Stimulated activated CD4-positive, alpha-beta T cell treated with anti-CD3 and anti-CD28 coated beads, Interleukin-2, amount 100 ng/mL, for 48 hours (primary cell): ENCODE data around the gene RGS13.
A peak's percentile ranks its signal among the peaks of the same experiment; 100 is the strongest.

Experiments
- DNase-seq, 2 donors: peaks; one replicate each; pipeline ENCODE4 v3.0.0-alpha.2; 2020

RGS13 gene, protein sequence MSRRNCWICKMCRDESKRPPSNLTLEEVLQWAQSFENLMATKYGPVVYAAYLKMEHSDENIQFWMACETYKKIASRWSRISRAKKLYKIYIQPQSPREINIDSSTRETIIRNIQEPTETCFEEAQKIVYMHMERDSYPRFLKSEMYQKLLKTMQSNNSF

DNA sequence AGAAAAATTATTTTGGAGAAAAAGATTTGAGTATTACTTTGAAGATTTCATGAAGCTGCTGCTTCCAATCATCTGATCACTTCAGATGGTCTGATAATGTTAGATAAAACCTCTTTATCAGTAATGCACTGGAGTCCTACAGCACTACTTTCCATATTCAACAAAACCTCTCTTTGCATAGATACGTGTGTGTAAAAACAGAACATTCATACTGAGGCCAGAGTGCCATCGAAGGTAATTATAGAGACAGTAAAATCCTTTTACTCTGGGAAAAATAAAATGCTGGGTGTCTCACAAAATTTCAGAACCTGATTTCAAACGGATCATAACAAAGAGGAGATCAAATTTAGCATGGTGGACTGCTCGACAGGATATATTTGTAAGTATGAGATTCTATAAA lies at the start of gene RGS13:
Gene RGS13 (plus strand): TSS at position 209 of the 400 bp plus-strand sequence. CDS start 8,188 bp downstream, outside the sequence.
- DNase-seq = no peak

DNA sequence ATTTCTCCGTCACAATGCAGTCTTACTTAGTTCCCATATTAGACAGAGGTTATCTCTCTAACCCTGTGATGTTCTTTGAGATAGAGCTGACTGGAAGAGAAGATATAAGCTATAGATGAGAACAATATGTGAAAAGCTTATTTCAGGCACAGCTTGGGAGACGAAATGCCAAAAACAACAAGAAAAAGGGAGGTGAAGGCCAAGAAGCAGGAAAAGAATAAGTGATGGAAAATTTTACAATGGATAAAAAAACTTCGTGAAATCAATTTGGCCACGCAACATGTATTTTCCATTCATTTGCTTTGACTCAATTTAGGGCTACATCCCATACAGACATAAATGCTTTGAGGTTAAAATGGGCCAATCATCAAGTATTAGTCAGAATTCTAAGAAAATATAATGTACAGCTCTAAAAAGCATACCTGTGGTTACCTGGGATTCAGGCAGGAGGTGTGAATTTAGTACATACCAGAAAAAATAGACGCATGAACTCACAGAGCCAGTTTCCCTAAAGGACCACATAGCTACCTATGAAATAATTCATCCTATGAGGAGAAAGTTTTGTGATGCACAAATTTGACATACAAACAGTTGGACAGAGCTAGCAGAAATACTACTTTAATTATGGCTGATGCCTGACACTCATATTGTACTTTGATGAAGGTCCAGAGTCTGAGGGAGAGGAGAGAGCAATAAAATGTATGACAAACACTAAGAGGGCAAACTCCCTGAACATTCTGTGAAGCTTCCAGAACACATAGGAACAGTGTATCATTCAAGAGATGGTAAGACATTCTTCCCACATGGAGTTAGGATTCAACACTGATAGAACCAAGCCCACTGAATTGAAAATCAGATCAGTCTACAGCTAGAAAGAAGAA lies 48.3 kb upstream of the RGS13 start:
- no peak for DNase-seq

DNA sequence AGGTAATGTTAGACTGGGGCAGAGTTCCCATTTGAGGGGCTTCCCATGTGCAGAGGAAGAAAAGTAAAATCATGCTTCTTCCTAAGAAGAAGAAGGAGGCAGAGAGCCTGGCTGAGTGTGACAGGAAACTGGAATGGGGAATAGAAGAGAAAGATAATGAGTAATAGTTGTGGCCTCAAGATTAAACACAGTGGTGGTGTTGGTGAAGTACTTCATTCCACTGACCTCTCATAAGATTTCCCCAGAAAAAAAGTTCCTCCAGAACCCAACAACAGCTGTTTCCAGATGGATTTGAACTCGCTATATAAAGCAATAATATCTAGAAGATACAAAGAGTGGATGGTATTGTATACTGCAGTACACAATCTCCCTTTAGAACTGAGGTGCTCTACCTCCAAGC lies 47.4 kb upstream of the RGS13 start:
- DNase-seq = no peak

DNA sequence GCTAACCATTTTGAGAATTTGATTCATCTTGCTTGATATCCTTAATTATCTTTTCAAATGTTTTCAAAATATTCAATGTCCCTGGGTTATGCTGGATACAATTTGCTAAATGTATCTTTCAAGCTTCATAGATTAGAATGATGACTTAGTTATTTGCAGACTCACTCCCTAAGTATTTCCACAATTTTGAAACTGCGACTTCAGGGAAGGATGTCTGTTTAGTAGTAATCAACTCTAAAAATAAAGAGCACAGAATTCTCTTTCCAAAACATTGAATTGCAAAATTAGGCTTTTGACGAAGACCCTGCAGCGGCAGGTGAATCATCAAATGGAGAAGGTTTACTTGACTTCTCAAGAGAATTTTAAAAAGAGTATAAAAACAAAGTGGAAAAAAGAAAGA lies 46.1 kb upstream of the RGS13 start:
- no peak for DNase-seq

DNA sequence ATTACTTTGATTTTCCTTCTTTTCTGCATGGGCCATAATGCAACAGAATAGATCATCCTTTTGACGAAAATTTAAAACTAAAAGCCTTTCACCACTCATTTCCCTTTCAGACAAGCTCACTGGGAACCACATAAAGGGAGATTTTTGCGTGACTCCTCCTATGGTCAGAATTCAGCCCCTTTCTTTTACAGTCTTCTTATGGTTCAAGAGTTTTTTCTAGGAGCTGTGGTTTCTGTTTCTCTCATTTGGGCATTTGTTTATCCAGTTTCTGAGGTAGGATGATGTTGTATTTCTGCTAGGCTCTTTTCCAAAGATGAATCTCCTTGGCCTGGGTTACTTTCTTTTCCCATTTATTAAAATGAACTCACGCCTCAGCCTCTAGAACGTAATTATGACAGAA lies 43.4 kb upstream of the RGS13 start:
- no peak for DNase-seq

DNA sequence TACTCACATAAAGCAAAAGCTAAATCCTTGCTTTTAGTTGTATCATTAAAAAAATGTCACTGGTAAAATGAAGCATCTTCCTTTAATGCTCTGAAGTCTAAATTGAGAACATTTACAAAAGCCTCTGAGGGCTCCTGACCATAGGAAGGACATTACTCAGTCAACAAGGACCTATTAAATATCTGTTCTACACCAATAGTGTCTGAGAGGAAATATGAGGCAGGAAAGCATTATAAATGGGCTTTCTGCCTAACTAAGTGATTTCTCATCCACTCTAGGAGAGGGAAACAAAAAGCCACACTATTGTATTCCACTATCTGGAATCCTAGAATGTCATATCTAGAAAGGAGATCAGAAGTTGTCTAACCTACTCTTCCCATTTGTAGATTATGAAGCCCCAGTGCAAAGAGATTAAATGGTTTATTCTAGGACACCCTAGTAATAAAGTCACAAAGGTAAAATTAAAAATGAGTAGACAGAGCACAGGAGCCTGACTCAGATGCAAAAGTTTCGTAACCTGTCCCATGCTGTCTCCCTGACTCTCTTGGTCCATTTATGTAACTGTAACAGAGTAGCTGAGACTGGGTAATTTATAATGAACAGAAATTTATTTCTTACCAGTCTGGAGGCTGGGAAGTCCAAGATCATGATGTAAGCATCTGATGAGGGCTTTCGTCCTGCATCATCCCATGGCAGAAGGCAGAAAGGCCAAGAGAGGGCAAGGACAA lies 42.8 kb upstream of the RGS13 start:
- no peak for DNase-seq

DNA sequence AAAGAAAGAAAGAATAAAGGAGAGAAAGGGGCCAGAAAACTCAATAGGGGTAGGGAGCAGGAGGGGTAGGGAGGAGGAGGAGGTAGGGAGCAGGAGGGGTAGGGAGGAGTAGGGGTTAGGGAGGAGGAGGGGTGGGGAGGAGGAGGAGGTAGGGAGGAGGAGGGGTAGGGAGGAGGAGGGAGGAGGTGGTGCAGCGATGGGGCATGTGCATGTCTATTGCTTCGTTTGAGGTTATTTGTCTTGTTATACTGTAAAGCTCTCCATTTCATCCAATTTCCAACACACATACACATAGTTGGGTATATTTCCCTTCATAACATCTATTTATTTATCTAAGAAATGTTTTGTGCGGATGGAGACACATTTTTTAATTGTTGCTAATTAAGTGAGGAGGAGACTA lies 40.6 kb upstream of the RGS13 start:
- DNase-seq = no peak

DNA sequence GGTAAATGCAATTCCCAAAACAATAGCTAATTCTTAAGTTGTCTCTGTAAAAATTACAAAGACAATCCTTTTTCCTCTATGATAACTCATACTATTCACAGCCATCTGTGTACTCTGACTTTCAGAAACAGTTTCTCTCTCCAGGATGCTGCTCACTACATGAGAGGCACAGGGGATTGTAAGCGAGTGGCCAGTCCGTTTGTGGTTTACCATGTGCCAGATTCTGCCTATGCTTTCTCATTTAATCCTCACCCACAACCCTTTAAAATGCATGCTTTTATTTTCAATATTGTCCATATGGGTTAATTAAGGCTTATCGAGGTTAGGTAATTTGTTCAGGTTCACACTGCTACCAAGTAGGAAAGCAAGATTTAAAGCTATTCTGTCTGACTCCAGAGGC lies 37.4 kb upstream of the RGS13 start:
- DNase-seq = no peak

DNA sequence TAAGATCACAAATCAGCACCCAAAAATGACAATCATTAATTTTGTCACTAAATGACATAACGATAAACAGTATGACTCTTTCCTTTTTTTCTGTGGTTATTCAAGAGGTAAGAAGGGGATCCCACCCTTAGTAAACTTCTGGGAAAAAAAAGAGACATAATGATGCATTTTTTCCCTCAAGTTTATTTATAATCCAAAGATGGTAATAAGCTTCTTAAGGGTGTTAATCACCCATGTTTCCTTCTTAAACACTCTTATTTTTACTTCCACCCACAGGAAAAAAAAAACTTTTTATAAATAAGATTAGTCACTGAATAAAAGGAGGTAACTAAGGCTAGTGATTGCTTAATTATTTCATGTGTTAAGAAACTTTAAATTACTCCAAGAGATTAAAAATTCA lies 35.7 kb upstream of the RGS13 start:
- no peak for DNase-seq

DNA sequence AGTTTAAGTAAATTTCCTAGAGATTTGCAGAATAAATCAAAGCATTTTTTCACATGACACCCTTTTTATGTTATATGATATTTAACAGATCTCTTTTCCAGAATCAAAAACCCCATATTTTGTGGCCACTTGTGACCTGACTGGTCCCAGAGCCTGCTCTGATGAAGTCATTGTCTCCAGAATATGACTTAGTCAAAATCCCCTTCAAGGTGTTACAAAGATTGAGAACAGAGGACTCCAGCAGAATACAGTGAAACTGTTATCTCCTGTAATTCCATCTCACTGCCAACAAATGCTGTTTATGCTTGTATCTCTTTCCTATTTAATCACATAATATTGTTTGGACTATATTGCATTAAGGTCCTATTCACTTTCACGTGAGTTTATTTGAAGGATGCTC lies 34.8 kb upstream of the RGS13 start:
- DNase-seq = no peak

DNA sequence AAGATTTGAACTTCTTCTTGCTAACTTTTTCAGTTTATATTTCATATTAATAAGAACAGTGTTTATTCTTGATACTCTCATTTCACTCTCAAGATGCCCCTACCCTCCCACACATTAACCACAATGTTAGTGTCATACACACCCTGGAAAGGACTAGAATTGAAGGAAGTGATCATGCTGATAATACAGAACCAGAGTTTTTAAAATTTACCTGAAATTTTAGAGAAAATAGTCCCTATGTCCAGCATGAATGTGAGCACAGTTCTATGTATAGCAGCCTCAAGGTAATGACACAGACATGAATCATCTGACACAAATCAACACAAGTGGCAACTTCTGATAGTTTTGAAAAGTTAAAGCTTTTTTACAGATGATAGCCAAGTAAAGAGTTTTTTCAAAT lies 34.4 kb upstream of the RGS13 start:
- no peak for DNase-seq

DNA sequence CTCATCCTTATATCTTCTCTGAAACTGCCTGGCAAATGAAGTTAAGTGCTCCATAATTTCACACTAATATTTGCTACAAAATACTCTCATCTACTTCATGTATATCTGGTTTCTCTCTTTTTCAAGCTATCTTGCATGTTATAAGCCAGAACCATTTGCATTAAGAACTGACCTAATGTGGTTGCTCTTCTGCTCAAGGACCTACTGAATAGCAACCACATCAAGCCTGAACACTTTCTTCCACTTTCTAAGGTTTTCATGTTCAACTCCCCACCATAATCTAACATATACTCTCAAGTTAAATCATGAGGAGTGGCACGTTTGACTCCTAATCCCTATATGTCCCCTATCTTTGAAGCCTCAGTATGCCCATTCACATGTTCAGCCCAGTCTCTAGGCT lies 33.2 kb upstream of the RGS13 start:
- DNase-seq = no peak

DNA sequence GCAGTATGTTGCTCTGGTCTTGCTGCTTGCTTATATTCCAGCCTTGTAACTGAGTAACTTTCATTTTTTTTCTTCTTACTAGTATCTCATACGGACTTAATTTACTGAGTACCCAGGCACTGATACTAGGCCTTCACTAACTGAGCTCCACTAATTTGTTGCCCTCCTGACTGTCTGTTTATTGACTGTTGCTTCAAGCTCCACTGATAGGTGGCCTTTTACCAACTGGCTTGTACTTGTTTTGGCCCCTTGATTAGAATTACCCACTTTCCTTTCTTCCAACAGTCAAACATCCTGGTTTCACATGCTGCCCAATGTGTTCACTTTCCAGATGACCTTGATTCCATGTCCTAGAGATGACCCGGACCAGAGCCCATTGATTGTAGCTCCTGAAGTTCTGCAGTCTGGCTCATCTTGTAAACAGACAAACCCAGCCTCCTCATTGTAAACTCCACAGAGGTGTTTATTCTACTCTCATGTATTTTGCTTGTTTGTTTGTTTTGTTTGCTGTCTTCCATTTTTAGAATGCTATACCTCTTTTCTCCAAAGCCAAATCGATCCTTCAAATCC lies 32.6 kb upstream of the RGS13 start:
- DNase-seq = no peak

DNA sequence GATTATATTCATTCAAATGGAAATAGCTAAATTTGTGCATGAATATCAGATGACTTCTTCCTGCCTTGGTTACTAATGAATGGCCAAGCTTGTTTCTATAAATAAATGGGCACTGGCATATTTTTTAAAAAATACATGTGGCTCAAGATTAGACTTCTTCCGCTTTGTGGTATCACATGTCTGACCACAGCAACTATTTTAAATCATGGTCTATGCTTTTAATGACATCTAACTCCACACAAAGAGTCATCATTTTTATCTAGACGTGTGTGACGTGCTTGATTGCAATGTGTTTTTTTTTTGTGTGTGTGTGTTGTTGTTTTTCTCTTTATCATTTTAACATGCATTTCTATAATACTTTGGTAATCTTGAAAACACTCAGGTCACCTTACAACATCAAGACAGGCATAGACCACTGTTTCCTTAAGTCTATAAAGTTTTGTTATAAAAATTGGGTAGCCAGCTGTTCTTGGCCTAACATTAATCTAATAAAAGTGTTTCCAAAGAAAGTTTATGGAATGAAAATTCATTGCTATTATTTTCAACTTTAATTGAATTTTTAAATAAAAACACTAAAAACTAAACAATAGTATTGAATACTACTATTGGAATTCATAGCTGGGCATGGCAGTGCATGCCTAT lies 30.8 kb upstream of the RGS13 start:
- DNase-seq = no peak

DNA sequence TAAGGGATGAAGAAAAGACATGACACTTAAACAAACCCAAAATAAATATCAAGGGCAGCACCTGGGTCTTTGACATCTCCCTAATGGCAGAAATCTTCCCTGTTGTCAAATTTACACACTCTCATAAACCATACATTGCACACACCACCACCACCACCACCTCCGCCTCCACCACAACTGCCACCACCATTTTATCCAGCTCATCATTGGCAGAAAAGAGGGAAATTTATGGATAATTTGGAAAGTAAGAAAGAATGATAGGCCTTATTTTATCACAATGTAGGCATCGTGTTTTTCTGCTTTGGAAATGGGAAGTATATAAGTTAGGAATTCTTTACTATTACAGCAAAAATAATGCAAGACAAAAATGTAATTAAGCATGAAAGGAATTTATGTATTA lies 27.3 kb upstream of the RGS13 start:
- no peak for DNase-seq

DNA sequence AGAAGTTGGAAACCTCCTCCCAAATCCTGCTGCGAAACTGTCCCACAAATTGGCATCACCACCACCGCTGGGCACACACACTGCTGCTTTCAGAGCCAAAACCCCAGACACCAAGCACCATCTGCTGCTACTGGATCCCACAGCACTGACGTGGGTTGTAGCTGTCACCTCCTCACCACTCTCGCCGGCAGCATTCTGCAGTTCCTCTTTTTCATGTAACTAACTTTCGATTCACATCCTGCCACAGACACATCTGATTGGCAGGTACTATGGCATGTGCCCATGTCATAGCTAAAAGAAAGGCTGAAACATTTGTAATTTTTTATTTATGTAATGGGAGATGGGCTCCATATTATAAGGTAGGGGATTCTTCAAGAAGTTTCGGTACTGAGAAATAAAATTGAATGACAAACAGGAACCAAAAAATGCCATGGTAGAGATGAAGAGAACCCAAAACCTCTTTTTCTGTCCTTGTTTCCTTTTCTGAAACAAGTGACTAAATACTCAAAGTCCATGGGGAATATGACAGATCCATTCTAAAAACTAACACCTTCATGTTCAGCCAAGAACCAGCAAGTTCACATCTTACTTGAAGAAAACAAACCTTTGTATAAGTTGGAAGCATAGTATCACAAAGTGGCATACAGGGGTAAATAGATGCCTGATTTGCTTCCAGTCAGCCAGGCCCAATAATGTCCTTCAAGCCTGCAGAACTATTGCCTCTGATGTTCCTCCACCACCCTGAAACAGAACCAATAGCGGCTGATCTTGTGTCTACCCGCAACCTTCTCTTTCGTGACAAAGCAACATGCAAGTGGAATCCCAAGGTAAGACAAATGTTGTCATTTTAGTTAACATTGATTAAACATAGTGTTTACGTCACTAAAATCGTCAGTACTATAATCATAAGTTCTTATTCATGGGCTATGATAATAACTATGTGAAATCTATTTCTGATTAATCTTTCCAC lies 26.6 kb upstream of the RGS13 start:
- peak; percentile 10 to 22 for DNase-seq

DNA sequence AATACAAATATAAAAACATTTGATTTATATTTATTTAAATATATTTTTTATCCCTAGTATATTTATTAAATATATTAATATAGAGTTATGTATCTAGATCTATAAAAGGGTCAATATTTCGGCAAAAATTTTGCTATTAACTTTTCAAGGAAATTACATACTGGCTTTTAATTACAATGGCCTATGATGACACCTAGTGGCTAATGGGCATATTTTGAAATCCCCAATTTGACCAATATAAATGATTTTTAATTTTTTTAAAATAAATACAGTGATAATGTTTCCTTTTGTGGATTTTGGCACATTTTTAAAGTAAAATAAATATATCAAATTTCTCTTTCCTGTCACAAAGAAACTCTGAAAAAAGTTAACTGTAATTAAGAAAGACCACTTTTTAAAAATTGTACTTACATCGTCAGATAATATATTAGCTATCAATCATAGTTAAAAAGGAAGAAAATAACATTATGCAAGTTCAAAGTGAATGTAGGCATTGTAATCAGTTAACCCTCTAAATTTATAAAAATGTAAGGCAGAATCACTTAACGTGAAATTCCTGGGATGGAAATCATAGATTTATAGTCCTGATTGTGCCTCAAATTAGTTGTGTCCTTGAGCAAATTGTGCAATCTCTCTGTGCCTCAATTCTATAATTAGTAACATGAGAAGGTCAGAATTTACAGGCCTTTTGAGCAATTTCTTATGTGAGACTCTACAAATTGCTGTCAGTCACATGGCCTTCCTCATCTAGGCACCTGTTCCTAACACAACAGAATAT lies 25.6 kb upstream of the RGS13 start:
- DNase-seq = no peak

DNA sequence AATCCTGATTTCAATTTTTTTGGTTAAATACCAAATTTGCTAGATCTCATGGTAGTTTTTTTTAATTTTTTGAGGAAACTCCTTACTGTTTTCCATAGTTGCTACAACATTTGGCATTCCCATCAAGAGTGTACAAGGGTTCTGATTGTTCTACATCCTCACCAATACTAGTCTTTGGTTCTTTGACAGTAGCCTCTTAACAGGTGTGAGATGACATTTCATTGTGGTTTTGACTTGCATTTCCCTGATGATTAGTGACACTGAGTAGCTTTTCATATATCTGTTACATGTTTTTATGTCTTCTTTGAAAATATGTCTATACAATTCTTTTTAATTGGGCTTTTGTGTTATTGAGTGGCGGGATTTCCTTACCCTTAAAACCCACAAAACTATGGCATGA lies 20.9 kb upstream of the RGS13 start:
- no peak for DNase-seq

DNA sequence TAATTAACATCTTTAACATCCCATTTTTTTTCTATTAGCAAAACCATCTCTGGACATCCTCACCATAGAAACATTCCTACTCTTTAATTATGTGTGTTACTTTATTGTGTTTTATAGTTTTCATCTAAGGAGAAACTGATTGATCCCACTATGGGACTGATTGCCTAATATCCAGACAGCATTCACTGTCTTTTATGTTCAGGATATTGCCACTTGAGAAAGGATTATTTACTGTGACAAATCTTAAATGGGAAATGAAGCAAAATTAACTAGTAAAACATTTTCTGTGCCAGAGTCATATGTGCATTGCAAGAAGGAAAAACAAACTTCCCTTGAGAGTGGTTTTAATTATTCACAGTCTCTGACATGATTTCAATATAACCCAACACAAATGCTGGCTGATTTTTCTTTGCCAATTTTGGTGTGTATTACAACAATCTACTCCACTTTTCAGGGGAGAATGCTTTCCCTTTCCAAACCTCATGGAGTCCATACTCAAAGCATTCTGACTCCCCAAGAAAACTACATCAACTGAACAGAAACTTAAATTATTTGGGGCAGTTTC lies 15.8 kb upstream of the RGS13 start:
- DNase-seq = no peak

DNA sequence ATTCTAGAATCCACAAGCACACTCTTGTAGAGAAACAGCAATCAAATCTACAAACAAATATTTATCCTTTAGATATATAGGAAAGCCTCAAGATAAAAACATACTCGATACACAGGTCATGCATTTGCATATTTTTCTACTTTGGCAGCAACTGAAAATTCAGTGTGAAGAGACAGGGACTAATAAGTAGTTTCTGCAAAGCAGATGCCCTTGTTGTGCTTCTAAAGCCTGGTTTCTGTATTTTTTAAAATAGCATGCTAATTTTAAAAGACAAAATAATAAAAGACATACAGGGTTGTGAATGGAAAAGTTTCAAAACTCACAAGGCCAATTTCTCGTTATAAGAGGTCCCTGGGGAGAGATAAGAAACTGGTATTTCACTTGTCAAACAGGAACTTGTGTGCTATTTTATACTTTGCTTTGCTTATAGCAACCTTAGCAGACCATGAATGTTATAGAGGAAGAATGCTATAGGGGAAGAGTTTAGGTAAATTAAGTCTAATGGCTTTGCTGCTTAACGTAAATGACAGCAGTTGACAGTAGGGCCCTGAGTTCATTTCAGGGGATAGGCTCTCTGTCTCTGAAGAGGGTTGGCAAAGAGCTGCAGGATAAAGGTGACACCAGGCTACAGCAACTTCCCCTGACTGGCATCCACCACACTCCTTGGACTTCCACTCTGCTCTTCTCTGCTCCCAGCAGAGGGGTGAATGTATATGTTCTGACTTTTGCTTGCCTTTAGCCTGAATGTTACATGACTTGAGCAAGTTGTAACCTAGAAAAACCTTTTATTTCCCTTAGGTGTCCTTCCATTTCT lies 9.4 kb upstream of the RGS13 start:
- no peak for DNase-seq
